Measurements from ENCODE around the gene CTDNEP1.

GRCh38 chr17:7211491-7212273 lies 39.9 kb downstream of the CTDNEP1 start:
- TF ChIP-seq CTCF (IDR thresholded peaks at IDR 0.05) (no peak), POLR2A (IDR thresholded peaks at IDR 0.05) (no peak)
